Activated CD8-positive, alpha-beta memory T cell treated with anti-CD3 and anti-CD28 coated beads, Interleukin-2, amount 50 U/mL, for 1 hour (primary cell): ENCODE results near the gene KCTD7.
"Not testable (repeated sequence)": the region's sequence is repeated elsewhere in the genome, so short reads cannot be mapped to it uniquely, and the experiment has no call there.

Experiments used
- DNase-seq: peaks from one replicate; pipeline ENCODE4 v3.0.0-alpha.2; 2020; ENCODE audit errors: extremely low read depth

Gene KCTD7

DNA sequence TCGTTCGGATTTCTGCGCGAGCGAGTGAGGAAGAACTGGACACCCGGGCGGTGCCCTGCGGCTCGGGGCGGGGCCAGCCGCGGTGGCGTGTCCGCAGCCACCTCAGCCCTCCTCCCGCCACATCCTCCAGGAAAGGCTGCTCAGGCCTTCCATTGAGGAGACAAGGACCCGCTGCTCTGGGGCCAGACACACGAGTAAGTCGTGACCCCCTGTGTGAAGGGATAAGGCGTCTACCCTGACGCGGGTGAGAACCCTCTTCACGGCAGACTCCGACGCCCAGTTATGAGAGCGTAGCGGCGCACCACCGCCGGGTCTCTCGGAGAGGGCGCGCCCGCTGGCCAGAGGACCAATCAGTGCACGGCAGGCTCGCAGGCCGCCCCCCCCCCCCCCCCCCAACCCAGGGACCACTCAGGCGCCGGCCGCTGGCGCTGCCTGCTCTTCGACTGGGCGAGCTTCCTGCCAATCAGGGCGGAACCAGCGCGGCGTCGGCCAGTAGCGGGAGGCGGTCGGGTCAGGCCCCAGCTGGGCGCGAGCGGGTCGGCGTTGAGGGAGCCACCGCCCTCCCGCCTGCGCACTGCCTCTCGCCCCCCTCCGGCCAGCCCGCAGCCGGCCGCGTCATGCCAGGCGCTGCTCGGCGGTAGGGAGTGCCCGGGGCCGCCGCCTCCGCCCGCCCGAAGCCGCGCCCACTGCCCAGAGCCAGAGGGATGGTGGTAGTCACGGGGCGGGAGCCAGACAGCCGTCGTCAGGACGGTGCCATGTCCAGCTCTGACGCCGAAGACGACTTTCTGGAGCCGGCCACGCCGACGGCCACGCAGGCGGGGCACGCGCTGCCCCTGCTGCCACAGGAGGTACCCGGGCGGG lies at the start of gene KCTD7:
Gene KCTD7 (plus strand): TSS at position 521 of the 861 bp plus-strand sequence. CDS start 184 bp downstream, at position 705.
- peak; percentile 89 for DNase-seq

DNA sequence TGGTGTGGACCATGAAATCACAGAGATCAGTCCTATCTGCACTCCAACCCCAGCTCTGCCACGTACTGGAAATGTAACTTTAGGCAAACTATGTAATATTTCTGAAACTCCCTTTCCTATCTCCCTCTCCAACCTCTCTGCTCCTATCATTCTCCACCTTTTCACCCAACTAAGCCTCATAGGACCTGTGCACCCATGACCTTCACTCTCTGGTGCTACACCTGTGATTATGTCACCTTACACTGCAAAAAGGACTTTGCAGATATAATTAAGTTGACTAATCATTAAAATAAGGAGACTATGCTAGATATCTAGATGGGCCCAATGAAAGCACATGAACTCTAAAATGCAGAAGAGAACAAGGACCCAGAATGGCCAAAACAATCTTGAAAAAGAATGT lies 48.3 kb upstream of the KCTD7 start:
- not testable (repeated sequence) for DNase-seq

DNA sequence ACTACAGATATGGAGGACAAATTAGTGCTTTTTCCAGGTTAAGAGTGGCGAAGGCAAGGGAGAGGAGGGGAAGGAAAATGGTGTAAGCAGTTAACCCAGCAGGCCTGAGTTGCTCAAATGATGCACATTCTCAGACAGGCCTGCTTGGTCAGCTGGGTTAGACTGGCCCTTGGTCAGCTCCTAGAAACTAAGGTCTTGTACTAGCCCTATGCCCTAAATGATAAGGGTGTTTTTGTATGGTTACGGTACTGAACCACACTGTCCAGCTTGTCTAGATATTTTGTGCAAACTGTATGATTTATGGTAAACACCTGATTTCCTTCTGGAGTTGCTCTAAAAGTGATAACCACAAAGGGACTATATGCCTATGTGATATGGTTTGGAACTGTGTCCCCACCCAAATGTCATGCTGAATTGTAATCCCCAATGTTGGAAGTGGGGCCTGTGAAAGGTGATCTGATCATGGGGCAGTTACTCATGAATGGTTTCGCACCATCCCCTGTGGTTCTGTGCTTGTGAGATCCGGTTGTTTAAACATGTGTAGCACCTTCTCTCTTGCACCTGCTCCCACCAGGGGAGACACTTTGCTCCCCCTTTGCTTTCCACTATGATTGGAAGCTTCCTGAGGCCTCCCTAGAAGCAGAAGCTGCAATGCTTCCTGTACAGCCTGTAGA lies 45.7 kb upstream of the KCTD7 start:
- DNase-seq, result not testable (repeated sequence)

DNA sequence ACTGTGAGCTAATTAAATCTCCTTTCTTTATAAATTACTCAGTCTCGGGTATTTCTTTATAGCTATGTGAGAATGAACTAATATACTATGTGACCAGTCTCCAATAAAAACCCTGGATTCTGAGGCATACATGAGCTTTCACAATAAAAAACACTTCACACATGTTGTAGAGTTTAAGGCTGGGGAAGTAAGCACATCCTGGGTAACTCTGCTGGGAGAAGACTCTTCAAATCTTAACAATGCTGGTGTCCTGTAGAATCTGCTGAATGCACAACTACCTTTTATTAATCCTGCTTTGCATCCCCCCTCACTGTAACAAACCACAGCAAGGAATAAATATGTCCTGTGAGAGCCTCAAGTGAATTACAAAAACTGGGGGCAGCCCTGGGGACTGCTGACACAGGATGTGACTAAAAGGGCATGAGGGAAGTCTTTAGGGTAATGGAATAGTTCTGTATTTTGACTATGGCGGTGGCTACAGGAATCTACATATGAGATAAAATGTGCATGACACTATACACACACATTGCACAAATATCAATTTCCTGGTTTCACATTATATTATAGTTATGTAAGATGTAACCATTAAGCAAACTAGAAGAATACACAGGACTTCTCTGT lies 45.1 kb upstream of the KCTD7 start:
- no peak for DNase-seq

DNA sequence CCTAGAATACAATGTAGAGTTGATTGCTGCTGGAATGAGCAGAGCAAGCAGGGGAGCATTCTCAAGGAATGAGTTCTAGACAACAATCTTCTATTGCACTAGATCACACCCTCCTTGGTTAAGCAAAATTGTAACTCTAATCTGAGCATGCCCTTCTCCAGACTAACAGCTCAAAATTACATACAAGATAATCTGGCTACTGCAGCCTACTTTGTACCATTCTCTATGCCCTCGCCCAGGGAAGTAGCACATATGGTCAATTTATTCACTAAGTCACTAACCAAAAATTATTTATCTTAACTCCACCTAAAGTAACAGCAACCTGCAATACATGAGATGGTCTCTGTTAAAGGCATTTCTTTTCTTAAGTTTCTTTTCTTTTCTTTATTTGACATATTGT lies 42.5 kb upstream of the KCTD7 start:
- DNase-seq, result no peak

DNA sequence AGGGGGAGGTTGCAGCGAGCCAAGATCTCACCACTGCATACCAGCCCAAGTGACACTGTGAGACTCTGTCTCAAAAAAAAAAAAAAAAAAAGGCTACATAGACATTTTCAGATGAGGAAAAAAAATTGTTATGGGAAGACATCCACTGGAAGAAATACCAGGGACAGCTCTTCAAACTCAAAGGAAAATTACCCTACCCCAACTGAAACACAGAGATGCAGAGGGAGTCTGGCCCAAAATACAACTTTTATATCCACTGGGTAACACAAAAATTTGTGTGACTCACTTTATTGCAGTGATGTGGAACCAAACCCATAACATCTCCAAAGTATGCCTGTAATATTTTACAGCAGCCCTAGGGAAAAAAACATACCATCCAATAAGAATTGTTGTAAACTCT lies 40.5 kb upstream of the KCTD7 start:
- DNase-seq, result not testable (repeated sequence)

DNA sequence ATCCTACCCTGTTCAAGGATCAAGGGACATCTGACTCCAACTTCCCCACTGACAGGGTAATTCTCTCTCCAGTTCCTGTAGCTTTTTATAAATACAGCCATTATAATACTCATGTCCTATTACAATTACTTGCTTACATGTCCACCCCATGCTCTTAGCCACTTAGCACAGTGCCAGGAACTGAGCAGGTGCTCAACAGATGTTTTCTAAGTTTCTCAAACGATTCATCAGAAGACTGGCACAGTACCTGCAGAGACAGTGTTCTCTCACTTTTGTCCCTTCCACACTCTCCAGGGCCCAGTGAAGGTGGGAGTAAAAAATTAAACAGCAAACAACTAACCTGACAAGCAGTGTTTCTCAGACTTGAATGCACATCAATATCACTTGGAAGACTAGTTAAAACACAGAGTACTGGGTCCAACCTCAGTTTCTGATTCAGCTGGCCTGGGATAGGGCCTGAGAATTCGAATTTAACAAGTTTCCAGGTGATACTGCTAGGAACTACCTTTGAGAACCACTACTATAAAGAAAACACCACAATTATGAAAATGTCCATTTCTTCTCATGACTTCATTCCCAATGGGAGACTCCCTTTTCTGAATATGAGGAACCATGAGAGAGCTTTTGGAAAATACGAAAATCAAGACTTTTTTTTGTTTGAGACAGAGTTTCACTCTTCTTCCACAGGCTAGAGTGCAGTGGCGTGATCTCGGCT lies 39.7 kb upstream of the KCTD7 start:
- DNase-seq, result not testable (repeated sequence)

DNA sequence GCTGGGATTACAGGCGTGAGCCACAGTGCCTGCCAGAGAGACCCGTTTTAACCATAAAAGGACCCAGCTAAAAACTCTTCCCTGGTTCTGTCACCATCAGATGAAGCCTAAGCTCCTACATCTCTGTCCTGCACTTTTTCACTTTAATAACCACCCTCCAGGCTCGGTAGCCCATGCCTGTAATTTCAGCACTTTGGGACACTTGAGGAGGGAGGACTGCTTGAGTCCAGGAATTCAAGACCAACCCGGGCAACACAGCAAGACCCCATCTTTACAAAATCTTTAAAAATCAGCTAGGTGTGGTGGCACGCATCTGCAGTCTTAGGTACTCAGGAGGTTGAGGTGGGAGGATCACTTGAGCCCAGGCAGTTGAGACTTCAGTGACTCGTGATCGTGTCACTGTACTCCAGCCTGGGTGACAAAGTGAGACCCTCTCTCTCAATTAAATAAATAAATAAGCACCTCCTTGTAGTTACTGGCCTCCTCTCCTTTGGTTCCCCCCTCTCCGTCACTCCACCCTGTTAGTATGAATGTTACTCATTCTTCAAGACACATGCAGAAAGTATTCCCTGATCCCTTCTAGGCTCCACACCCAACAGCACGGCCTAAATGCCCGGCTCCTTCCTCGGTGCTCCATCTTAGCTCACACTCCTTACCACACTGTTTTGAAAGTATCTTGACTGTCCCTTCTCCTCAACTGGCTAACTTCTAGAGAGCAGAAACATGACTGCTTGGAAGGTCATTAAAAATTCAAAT lies 38.2 kb upstream of the KCTD7 start:
- DNase-seq, result not testable (repeated sequence)

DNA sequence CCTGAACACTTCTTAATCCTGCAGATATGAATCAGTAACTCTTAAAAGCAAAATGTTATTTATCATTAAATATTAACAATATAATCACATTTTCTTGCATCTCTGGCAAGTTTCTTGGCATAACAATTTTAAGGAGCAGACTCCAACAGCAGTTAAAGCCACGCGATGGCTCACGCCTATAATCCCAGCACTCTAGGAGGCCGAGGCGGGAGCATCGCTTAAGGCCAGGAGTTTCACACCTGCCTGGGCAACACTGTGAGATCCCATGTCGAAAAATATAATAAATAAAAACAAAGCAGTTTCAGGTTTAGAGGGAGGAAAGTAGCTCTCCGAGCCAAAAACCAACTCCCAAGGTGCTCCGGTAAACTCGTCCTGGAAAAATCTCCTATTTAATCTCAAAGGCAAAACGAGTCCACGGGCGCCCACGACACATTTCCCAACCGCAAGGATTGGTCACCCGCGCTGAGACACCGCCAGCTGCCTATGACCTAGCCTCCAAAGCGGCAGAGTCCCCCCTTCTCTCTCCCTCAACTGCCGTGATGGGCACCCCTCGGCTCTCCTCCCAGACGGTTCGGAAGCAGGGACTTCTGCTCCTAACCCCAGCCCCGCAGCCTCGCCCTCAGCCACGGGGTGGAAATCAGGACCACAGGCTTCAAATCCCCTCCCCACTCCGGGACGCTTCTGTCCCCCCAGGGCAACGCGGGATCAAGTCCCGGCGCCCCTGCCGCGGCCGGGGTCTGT lies 37.5 kb upstream of the KCTD7 start:
- DNase-seq, result not testable (repeated sequence)

DNA sequence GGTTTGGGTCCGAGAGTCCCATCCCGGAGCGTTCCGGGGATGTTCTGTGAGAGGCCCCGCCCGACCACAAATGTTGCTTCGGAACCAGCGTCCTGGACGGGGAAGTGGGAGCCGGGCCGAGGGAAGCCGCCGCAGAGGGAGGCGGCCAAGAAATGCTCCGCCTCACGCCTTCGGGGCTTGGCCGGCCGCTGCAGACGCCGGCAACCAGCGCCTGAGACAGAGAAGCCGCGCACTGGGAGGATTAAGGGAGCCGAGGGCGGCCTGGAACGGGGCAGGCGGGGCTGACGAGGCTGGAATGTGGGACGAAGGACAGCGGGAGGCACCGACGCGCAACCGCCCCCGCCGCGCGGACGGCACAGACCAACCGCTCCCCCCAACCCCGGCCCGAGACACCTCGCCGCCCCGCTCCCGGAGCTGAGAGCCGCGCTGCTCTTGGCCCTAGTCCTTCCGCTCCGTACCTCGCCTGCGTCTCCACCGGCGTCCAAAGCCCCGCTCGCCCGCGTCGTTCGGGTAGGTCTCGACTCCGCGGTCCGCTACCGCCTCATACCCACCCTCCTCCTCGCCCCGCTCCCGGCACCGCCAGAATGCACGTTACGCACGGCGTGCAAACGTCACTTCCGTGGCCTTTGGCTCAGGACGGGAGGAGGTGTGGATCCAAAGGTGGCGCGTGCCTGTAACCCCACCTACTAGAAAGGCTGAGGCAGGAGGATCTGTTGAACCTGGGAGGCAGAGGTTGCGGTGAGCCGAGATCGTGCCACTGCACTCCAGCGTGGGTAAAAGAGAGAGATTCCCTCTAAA lies 36.7 kb upstream of the KCTD7 start:
- peak; percentile 71 for DNase-seq

DNA sequence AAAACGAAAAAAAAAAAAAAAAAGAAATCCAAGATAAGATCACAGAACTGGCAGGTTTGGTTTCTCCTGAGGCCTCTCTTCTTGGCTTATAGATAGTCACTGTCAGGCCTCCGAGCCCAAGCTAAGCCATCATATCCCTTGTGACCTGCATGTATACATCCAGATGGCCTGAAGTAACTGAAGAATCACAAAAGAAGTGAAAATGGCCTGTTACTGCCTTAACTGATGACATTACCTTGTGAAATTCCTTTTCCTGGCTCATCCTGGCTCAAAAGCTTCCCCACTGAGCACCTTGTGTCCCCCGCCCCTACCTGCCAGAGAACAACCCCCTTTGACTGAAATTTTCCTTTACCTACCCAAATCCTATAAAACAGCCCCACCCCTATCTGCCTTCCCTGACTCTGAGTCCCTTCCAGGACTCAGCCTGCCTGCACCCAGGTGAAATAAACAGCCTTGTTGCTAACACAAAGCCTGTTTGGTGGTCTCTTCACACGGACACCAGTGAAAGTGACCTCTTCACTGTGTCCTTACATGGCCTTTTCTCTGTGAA lies 36.0 kb upstream of the KCTD7 start:
- DNase-seq, result not testable (repeated sequence)

DNA sequence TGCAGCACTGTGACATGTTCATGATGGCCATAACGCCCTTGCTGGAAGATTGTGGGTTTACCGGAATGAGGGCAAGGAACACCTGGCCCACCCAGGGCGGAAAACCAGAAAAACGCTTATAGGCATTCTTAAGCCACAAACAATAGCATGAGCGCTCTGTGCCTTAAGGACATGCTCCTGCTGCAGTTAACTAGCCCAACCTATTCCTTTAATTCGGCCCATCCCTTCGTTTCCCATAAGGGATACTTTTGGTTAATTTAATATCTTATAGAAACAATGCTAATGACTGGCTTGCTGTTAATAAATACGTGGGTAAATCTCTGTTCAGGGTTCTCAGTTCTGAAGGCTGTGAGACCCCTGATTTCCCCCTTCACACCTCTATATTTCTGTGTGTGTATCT lies 34.6 kb upstream of the KCTD7 start:
- DNase-seq, result not testable (repeated sequence)

DNA sequence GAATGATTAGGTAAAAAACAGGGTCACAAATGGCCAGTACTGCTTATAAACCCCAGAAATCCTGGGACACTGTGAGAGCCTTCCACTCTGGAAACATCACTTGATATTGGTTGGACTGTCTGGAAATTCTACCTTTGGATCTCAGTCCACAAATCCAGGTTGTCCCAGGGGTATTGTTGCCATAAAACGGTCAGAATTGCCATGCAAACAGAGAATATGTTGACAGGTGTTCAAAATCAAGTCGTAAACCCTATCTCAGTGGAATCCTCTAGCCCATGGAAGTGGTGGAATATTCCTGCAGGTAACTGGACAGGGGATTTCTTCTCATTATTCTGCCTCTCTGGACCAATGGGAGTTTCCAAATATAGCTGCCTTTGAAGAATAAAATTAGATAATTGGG lies 31.2 kb upstream of the KCTD7 start:
- no peak for DNase-seq

DNA sequence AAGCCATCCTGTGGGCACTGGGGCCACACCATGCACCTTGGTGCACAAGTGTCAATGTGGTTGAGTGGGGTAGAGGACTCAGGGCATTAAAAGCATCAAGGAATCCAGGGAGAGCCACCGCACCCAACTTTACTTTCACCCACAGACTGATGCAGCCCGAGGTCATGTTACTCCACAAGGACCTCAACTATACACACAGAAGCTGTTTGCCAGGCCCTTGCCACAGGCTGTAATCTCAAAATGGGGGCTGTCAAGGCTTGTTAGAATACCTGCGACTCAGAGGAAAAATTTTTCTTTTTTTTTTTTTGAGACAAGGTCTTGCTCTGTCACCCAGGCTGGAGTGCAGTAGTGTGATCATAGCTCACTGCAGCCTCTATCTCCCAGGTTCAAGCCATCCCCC lies 26.5 kb upstream of the KCTD7 start:
- DNase-seq, result no peak

DNA sequence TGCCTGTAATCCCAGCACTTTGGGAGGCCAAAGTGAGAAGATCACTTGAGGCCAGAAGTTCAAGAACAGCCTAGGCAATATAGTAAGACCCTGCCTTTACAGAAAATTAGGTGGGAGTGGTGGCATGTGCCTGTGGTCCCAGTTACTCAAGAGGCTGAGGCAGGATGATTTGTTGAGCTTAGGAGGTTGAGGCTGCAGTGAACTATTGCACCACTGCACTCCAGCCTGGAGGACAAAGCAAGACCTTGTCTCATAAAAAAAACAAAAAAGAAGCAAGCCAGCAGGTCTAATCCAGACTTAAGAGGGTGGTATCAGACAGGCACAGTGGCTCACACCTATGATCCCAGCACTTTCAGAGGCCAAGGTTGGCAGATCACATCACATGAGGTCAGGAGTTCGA lies 24.5 kb upstream of the KCTD7 start:
- no peak for DNase-seq

DNA sequence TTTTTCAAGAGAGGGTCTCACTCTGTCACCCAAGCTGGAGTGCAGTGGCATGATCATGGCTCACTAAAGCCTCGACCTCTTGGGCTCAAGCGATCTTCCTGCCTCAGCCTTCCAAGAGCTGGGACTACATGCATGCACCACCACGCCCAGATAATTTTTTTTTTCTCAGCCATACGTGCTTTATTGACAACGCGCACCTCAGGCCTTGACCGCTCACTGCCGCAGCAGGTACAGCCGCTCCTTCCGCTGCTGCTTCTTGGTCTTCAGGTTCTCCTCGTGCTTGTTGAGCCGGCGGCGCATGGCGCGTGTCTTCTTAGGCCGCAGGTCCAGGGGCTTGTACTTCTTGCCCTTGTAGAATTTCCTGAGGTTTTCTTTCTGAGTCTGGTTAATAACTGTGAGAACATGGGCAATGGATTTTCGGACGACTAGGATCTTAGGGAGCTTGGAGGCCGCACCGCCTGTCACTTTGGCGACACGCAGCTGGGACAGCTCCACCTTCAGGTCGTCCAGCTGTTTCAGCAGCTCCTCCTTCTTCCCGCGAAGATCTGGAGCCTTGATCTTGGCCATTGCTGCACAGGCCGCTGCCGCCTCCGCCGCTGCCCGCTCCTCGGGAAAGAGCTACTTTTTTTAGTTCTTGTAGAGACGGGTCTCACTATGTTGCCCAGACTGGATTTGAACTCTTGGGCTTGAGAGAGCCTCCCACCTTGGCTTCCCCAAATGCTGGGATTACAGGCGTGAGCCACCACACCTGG lies 22.0 kb upstream of the KCTD7 start:
- DNase-seq, result not testable (repeated sequence)

DNA sequence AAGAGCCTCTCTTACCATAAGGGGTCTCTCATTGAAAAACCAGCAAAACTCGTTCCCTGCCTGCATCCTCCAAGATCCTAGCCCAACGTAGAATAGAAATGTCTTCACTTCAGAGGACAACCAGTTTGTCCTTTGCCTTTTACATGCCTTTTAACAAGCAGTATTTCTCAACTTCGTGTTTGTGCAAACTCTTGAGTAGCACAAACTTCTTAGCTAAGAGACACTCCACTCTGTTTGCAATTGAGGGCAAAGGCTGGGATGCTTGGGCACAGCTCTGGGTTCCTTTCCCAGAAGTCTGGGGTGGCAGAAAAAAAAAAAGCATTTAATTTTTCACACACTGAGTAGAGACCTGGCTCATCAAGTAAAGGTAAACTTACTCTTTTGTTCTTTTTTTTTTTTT lies 19.5 kb upstream of the KCTD7 start:
- DNase-seq, result no peak

DNA sequence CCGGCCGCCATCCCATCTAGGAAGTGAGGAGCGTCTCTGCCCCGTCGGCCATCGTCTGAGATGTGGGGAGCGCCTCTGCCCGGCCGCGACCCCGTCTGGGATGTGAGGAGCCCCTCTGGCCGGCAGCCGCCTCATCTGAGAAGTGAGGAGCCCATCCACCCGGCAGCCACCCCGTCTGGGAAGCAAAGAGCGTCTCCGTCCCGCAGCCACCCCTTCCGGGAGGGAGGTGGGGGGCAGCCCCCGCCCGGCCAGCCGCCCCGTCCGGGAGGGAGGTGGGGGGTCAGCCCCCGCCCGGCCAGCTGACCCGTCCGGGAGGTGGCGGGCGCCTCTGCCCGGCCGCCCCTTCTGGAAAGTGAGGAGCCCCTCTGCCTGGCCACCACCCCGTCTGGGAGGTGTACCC lies 14.1 kb upstream of the KCTD7 start:
- DNase-seq, result not testable (repeated sequence)

DNA sequence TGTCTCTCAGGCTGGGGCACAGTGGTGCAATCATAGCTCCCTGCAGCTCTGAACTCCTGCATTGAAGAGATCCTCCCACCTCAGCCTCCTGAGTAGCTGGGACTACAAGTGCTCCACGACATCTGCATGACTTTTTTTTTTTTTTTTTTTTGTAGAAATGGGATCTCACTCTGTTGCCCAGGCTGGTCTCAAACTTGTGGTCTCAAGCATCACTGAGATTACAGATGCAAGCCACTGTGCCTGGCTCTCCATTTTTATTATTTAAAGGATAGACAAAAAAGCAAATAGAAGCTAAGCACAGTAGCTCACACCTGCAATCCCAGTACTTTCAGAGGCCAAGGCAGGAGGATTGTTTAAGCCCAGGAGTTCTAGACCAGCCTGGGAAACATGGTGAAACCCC lies 13.0 kb upstream of the KCTD7 start:
- DNase-seq, result no peak
